ENCODE results near the gene SYT2. TPM values are rescaled to one million over a fixed set of nuclear protein-coding genes. Genes with fewer than 3 reads are reported as not detected.
"Not testable (repeated sequence)": the region's sequence is repeated elsewhere in the genome, so short reads cannot be mapped to it uniquely, and the experiment has no call there.

SYT2 gene
- total RNA-seq, 4 donors from 2014 or later, result 0.28 TPM; not detected in 3

DNA sequence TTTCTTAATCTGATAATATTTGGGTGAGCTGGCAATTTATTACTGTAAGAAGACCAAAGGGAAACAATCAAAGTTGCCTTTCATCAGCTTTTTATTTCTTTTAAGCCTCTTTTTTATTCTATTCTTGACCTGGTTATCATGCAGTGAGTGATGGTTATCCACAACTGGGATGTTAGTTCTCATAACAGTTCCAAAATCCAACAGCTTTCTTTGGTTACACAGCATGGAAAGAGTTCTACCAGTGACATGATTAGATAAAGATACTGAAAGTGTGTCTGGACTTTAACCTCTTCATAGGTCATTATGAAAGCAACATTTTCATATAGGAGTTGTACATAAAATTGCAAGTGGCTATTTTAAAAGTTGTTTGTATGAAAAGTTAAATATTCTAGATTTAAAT is 163.0 kb downstream of the SYT2 start:
- Histone ChIP-seq H3K9me3 (no peaks in the 10 kb centered on the region), H3K36me3 (no peaks in the 10 kb centered on the region), H3K4me3 (no peak overlapping the region), H3K4me1 (no peaks in the 10 kb centered on the region), H3K27me3 (no peaks in the 10 kb centered on the region), H3K27ac (peak overlapping the region in 1 of 4 donors; percentile 88)
- TF ChIP-seq, protein P1, sequence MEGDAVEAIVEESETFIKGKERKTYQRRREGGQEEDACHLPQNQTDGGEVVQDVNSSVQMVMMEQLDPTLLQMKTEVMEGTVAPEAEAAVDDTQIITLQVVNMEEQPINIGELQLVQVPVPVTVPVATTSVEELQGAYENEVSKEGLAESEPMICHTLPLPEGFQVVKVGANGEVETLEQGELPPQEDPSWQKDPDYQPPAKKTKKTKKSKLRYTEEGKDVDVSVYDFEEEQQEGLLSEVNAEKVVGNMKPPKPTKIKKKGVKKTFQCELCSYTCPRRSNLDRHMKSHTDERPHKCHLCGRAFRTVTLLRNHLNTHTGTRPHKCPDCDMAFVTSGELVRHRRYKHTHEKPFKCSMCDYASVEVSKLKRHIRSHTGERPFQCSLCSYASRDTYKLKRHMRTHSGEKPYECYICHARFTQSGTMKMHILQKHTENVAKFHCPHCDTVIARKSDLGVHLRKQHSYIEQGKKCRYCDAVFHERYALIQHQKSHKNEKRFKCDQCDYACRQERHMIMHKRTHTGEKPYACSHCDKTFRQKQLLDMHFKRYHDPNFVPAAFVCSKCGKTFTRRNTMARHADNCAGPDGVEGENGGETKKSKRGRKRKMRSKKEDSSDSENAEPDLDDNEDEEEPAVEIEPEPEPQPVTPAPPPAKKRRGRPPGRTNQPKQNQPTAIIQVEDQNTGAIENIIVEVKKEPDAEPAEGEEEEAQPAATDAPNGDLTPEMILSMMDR (IDR thresholded peaks at IDR 0.05), result no peak
- TF ChIP-seq POLR2A (IDR thresholded peaks at IDR 0.05), result no peak
- no peak for DNase-seq

- not testable (repeated sequence) for H3K4me3 ChIP-seq, H3K27me3 ChIP-seq
Observed at GRCh38 chr1:202546796-202547195, 163.5 kb downstream of the SYT2 start.

GRCh38 chr1:202546377-202546776 is 163.9 kb downstream of the SYT2 start:
- DNase-seq, H3K4me3 ChIP-seq, H3K4me1 ChIP-seq: not testable (repeated sequence)

More at GRCh38 chr1:202546796-202547195, 163.5 kb downstream of the SYT2 start:
- not testable (repeated sequence) for H3K4me1 ChIP-seq, H3K9me3 ChIP-seq, H3K36me3 ChIP-seq, DNase-seq
- peak overlapping the region in 1 of 4 donors; percentile 88 for H3K27ac ChIP-seq

GRCh38 chr1:202545647-202546303 is 164.5 kb downstream of the SYT2 start:
- H3K27me3 ChIP-seq, H3K9me3 ChIP-seq, H3K4me1 ChIP-seq, DNase-seq, H3K36me3 ChIP-seq, H3K4me3 ChIP-seq: not testable (repeated sequence)
- peak overlapping the region in 3 of 4 donors; percentile 8 to 88 (median 46) for H3K27ac ChIP-seq

More at GRCh38 chr1:202546377-202546776, 163.9 kb downstream of the SYT2 start:
- peak overlapping the region in 2 of 4 donors; percentile 46 to 88 for H3K27ac ChIP-seq
- not testable (repeated sequence) for H3K27me3 ChIP-seq, H3K36me3 ChIP-seq, H3K9me3 ChIP-seq

DNA sequence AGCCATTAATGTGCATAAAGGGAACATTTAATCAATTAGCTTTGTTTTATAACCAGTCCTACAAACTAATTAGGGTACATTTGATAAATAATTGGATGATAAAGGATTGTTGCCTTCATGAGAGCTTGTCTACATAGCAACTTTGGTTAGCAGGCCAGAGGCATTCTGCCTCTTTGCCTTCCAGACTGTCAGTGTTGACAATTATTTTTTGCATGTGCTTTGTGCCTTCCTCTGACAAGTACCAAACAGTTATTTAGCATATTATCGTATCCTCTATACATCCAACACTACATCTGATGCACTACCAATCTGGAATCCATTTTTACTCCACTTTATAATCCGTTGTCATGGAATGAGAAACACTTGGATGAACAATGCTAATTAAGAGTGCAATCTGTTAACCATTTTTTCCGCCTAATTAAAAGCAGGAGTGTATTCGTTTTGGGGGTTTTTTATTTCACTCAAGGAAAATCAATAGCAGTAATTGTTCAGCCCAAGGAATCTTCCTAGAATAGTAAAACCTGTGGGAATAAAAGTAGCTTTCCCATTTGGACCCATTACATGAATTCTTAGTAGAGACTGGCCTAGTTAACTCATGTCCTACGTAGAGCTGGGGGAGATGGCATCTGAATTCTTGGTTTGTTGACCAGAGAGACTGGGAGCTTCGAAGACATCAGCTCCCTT is 165.3 kb downstream of the SYT2 start:
- H3K9me3 ChIP-seq, H3K4me3 ChIP-seq, H3K4me1 ChIP-seq, H3K36me3 ChIP-seq, DNase-seq, H3K27me3 ChIP-seq: not testable (repeated sequence)
- H3K27ac ChIP-seq, result peak overlapping the region in 1 of 4 donors; percentile 88

GRCh38 chr1:202543537-202543936 is 166.7 kb downstream of the SYT2 start:
- DNase-seq, result not testable (repeated sequence)

DNA sequence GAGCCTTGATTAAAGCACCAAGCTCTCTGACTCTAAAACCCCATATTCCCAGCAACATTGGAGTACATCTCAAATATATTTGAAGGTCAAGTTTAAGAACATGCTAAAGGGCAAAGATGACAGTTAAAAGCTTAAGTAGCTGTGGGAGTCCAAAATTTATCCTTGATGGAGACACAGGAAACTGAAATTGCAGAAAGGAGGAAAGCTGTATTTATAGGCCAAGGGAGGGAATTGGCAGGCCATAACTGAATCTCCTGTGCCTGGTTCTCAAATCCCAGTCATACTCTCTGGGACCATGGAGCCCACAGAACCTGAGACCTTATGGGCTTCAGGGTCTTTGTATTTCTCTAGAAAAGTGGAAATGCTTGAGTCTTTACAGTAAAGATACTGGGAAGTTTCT is 167.8 kb downstream of the SYT2 start:
- Histone ChIP-seq H3K4me3 (peak overlapping the region in 1 of 4 donors; percentile 45), H3K27ac (peak overlapping the region; percentile 17 to 88 (median 58))
- not testable (repeated sequence) for H3K27me3 ChIP-seq, DNase-seq, H3K36me3 ChIP-seq, H3K9me3 ChIP-seq, H3K4me1 ChIP-seq

More at GRCh38 chr1:202543537-202543936, 166.7 kb downstream of the SYT2 start:
- H3K36me3 ChIP-seq, H3K9me3 ChIP-seq, H3K4me1 ChIP-seq, H3K27me3 ChIP-seq: not testable (repeated sequence)
- H3K27ac ChIP-seq, result peak overlapping the region in 2 of 4 donors; percentile 35 to 88
- peak overlapping the region in 1 of 4 donors; percentile 27 for H3K4me3 ChIP-seq

GRCh38 chr1:202540858-202541257 is 169.4 kb downstream of the SYT2 start:
- peak overlapping the region; percentile 46 to 88 (median 61) for H3K27ac ChIP-seq
- peak overlapping the region; percentile 12 to 45 (median 18) for H3K4me3 ChIP-seq
- not testable (repeated sequence) for H3K27me3 ChIP-seq, H3K9me3 ChIP-seq, DNase-seq, H3K4me1 ChIP-seq, H3K36me3 ChIP-seq

Other genes with a start within 250 kb of the SYT2 start
- 10 to 100 TPM; 43.8 to 66.8 (median 51.9) TPM for gene KDM5B, start 98.0 kb upstream of the SYT2 start, total RNA-seq
- gene PCAT6, start 100.5 kb upstream of the SYT2 start, total RNA-seq, result not detected
- 10 to 100 TPM in 1 of 4 donors, 1 to 10 TPM in 3; 5.8 to 13.0 (median 8.0) TPM for gene RABIF, start 178.7 kb upstream of the SYT2 start, total RNA-seq
- gene KLHL12, start 216.8 kb upstream of the SYT2 start, total RNA-seq, result 10 to 100 TPM; 15.9 to 22.9 (median 18.4) TPM
- 10 to 100 TPM; 33.8 to 80.8 (median 66.9) TPM for gene ADIPOR1, start 247.9 kb upstream of the SYT2 start, total RNA-seq

Data from Peyer's patch (tissue), 4 donors.